Measurements from ENCODE around the gene MNAT1.
"Not testable (repeated sequence)": the region's sequence is repeated elsewhere in the genome, so short reads cannot be mapped to it uniquely, and the experiment has no call there.

Gene MNAT1

DNA sequence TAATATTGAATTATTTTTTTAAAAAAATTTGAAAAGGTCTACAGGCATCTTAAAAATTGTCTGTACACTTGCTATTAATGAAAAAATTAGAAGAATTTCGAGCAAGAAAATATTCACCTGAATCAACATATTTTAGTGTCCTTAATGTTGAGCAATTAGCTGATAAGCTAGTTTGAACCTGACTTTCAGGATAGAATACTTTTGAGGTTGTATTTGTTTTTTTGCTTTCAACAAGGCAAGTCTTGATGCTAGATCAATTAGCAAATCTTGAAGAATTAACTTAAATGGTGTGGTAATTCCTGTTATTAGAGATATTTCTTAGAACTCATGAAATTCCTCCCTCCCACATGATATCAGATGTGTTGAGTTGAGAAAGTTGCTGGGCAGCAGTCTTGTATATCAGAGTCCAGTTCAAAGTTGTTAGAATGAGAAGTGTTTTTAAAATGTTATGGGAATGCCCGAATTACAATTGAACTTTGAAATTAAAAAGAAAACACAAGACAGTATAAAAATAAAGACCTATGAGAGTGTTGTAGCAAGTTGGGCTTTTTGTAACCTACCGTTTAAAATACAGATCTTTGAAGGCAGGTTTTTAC lies 127.1 kb downstream of the MNAT1 start:
- Histone ChIP-seq H3K9ac (ENCODE audit: low read depth, low read length) (no peak overlapping the region), H3K9me3 (ENCODE audit: insufficient read depth, low read depth, low read length) (no peaks in the 10 kb centered on the region), H3K36me3 (ENCODE audit: insufficient read depth, low read depth, low read length) (no peaks in the 10 kb centered on the region), H3K27ac (ENCODE audit: low read length) (no peak overlapping the region), H3K27me3 (ENCODE audit: insufficient read depth, low read length) (no peaks in the 10 kb centered on the region), H3K4me3 (ENCODE audit: low read length) (no peak overlapping the region), H3K4me1 (ENCODE audit: insufficient read depth, low read length) (no peaks in the 10 kb centered on the region)

DNA sequence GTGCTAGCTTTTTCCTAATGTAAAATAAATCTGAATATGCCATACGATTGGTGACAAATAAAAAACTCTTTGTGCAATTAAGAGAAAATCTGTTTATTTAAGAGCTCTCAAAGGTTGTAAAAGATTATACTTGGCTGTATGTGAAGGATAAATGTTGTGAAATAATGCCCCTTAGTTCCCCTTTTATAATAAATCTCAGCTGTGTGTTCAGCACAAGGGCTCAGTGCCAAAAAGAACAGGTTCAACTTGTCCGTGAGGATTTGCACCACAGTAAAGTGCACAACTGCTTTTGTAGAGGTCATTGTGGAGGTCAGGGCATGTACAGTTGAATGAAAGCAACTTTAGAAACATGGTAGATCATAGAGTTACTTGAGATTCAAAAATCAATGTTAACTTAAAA lies 127.7 kb downstream of the MNAT1 start:
- Histone ChIP-seq H3K9ac (ENCODE audit: low read depth, low read length) (no peak overlapping the region), H3K9me3 (ENCODE audit: insufficient read depth, low read depth, low read length) (no peaks in the 10 kb centered on the region), H3K27ac (ENCODE audit: low read length) (no peak overlapping the region), H3K36me3 (ENCODE audit: insufficient read depth, low read depth, low read length) (no peaks in the 10 kb centered on the region), H3K4me3 (ENCODE audit: low read length) (no peak overlapping the region), H3K4me1 (ENCODE audit: insufficient read depth, low read length) (no peaks in the 10 kb centered on the region), H3K27me3 (ENCODE audit: insufficient read depth, low read length) (no peaks in the 10 kb centered on the region)

DNA sequence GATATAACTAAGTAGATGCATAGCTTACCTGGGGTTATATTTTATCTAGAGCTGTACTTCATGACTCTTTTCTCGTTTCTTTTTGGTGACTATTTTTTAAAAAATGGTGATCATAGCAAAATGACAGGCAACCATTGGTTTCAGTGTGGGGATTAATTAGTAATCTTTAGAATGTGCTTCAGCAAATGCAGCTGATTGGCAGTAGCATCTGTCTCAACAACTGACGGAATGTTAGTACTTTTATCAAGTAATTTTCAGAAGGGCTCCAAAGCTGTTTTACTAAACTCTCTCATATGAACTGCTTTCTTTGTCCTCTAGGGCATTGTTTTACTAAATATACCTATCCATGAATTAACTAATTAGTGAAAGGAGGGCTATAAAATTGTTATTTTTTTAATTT lies 128.7 kb downstream of the MNAT1 start:
- Histone ChIP-seq H3K27me3 (ENCODE audit: insufficient read depth, low read length) (no peaks in the 10 kb centered on the region), H3K4me1 (ENCODE audit: insufficient read depth, low read length) (no peaks in the 10 kb centered on the region), H3K9ac (ENCODE audit: low read depth, low read length) (no peak overlapping the region), H3K36me3 (ENCODE audit: insufficient read depth, low read depth, low read length) (no peaks in the 10 kb centered on the region), H3K9me3 (ENCODE audit: insufficient read depth, low read depth, low read length) (no peaks in the 10 kb centered on the region), H3K4me3 (ENCODE audit: low read length) (no peak overlapping the region), H3K27ac (ENCODE audit: low read length) (no peak overlapping the region)

DNA sequence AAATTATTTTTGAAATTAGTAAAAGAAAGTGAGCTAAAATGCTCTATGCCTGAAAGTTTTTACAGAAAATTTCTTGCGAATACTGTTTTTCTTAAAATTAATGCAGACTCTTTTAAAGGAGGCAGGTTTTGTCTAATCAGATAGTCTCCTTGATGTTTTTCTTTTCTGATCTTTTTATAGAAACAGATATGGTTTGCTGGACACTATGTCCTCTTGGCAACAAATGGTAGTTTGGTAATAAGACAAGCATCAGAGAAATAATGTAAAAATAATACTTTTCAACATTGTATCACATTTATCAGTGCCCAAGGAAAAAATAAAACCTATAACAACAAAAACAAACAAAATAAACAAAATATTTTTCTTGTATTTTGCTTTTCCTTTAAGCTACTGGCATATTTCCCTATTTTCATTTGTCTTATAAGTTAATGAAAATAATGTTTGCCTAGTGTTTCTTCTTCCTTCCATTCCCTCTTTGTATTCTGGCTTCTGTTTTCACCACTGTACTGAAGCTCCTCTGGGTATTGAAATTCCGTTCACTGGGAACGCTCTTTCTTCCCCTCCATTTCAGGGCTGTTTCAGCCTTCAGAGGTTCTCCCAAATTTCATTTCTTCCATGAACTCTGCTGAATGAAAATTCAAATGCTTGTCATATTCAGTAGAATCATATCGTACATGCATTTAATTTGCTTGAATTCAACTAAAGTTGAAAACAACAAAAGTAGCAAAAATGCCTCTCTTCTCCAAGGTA lies 131.0 kb downstream of the MNAT1 start:
- Histone ChIP-seq H3K9me3 (ENCODE audit: insufficient read depth, low read depth, low read length) (no peaks in the 10 kb centered on the region), H3K27me3 (ENCODE audit: insufficient read depth, low read length) (no peaks in the 10 kb centered on the region), H3K27ac (ENCODE audit: low read length) (no peak overlapping the region), H3K9ac (ENCODE audit: low read depth, low read length) (no peak overlapping the region), H3K4me1 (ENCODE audit: insufficient read depth, low read length) (no peaks in the 10 kb centered on the region), H3K4me3 (ENCODE audit: low read length) (no peak overlapping the region), H3K36me3 (ENCODE audit: insufficient read depth, low read depth, low read length) (no peaks in the 10 kb centered on the region)

DNA sequence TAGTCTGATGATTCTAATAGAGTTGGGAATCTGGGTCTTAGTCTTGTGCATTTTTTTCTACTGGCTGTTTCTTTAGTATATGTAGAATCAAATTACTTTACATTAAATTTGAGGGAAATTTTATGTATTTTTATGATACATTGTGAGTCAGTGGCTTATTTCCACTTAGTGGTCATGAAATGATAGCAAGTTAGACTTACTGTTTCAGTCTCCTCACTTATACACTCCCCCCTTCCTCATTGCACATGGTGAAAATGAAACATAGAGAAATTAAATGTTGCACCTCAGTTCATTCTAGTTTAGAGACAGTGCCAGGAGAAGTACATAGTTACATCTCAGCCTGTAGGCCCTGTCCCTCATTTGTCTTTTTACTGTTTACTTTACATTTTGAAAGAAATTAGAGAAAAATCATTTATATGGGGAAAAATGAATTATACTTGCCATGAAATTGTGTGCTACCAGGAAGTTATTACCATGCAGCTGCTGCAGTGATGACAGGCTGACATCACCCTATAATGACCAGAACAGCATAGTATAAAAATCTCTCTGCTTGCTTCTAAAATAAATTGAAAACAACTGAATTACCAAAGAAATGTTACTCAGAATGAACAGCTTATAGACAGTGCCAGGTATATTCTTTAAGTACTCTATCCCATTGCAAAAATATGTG lies 133.1 kb downstream of the MNAT1 start:
- no peaks in the 10 kb centered on the region for H3K9me3 ChIP-seq (ENCODE audit: insufficient read depth, low read depth, low read length)
- H3K4me1 ChIP-seq (ENCODE audit: insufficient read depth, low read length): no peaks in the 10 kb centered on the region
- H3K9ac ChIP-seq (ENCODE audit: low read depth, low read length): no peak overlapping the region
- no peak overlapping the region for H3K4me3 ChIP-seq (ENCODE audit: low read length)
- no peaks in the 10 kb centered on the region for H3K36me3 ChIP-seq (ENCODE audit: insufficient read depth, low read depth, low read length)
- no peak overlapping the region for H3K27ac ChIP-seq (ENCODE audit: low read length)
- H3K27me3 ChIP-seq (ENCODE audit: insufficient read depth, low read length): no peaks in the 10 kb centered on the region

DNA sequence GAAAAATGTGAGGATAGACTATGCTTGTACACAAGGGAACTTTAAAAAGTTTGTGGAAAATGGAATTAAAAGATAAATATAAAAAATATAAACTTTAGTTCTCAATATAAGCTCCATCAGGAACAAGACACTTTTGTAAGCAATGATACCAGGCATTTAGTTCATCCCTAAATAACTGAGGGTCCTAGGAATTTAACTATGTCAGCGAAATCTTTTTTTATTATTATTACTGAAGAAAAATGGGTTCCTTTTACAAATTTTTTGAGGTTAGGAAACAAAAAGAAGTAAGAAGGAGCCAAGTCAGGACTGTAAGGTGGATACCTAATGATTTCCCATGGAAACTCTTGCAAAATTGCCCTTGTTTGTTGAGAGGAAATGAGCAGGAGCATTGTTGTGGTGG lies 143.6 kb downstream of the MNAT1 start:
- no peak overlapping the region for H3K9ac ChIP-seq (ENCODE audit: low read depth, low read length)
- no peak overlapping the region for H3K27ac ChIP-seq (ENCODE audit: low read length)
- H3K36me3 ChIP-seq (ENCODE audit: insufficient read depth, low read depth, low read length): peaks cover 3% of the 10 kb centered on the region; the same call in 1 of the 2 replicates
- no peak overlapping the region for H3K4me3 ChIP-seq (ENCODE audit: low read length)
- no peaks in the 10 kb centered on the region for H3K4me1 ChIP-seq (ENCODE audit: insufficient read depth, low read length)
- H3K9me3 ChIP-seq (ENCODE audit: insufficient read depth, low read depth, low read length): no peaks in the 10 kb centered on the region
- no peaks in the 10 kb centered on the region for H3K27me3 ChIP-seq (ENCODE audit: insufficient read depth, low read length)

DNA sequence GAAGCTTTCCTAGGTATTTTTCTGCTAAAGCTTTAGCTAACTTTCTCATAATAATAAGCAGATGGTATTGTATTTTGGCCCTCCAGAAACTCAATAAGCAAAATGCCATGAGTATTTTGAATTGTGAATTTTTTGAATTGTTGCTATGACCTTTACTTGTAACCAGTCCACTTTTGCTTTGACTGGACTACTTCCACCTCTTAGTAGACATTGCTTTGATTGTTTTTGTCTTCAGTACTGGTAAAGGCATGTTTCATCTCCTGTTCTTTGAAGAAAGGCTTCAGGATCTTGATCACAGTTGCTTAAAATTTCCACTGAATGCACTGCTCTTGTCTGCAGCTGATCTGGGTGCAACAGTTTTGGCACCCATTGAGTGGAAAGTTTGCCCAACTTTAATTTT lies 144.0 kb downstream of the MNAT1 start:
- no peak overlapping the region for H3K27ac ChIP-seq (ENCODE audit: low read length)
- H3K9ac ChIP-seq (ENCODE audit: low read depth, low read length): no peak overlapping the region
- no peak overlapping the region for H3K4me3 ChIP-seq (ENCODE audit: low read length)
- no peaks in the 10 kb centered on the region for H3K27me3 ChIP-seq (ENCODE audit: insufficient read depth, low read length)
- H3K9me3 ChIP-seq (ENCODE audit: insufficient read depth, low read depth, low read length): no peaks in the 10 kb centered on the region
- H3K4me1 ChIP-seq (ENCODE audit: insufficient read depth, low read length): no peaks in the 10 kb centered on the region
- H3K36me3 ChIP-seq (ENCODE audit: insufficient read depth, low read depth, low read length): peaks cover 3% of the 10 kb centered on the region; the same call in 1 of the 2 replicates

DNA sequence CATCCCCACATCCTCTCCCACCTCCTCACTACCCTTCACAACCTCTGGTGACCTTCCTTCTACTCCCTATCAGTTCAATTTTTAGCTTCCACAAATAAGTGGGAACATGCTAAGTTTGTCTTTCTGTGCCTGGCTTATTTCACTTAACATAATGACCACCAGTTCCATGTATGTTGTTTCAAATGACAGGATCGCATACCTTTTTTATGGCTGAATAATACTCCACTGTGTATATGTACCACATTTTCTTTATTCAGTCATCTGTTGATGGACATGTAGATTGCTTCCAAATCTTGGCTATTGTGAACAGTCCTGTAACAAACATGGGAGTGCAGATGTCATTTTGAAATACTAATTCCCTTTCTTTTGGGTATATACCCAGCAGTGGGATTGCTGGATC lies 147.7 kb downstream of the MNAT1 start:
- H3K4me1 ChIP-seq (ENCODE audit: insufficient read depth, low read length): no peaks in the 10 kb centered on the region
- H3K27ac ChIP-seq (ENCODE audit: low read length): no peak overlapping the region
- H3K9me3 ChIP-seq (ENCODE audit: insufficient read depth, low read depth, low read length): no peaks in the 10 kb centered on the region
- no peaks in the 10 kb centered on the region for H3K27me3 ChIP-seq (ENCODE audit: insufficient read depth, low read length)
- peaks cover 3% of the 10 kb centered on the region; the same call in 1 of the 2 replicates for H3K36me3 ChIP-seq (ENCODE audit: insufficient read depth, low read depth, low read length)
- H3K4me3 ChIP-seq (ENCODE audit: low read length): no peak overlapping the region
- H3K9ac ChIP-seq (ENCODE audit: low read depth, low read length): no peak overlapping the region

DNA sequence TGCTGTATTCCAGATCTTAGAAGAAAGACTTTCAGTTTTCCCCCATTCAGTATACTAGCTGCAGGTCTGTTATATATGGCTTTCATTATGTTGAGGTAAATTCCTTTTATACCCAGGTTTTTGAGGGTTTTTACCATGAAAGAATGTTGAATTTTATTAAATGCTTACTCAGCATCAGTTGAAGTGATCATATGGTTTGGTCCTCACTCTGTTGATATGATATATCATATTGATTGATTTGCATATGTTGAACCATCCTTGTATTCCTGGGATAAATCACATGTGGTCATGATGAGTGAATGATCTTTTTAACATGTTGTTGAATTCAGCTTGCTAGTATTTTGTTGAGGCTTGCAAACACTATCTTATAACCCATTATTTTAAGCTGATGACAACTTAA lies 149.6 kb downstream of the MNAT1 start:
- Histone ChIP-seq H3K27me3 (ENCODE audit: insufficient read depth, low read length) (no peaks in the 10 kb centered on the region), H3K27ac (ENCODE audit: low read length) (no peak overlapping the region), H3K36me3 (ENCODE audit: insufficient read depth, low read depth, low read length) (peaks cover 3% of the 10 kb centered on the region; the same call in 1 of the 2 replicates), H3K9me3 (ENCODE audit: insufficient read depth, low read depth, low read length) (no peaks in the 10 kb centered on the region), H3K9ac (ENCODE audit: low read depth, low read length) (no peak overlapping the region), H3K4me3 (ENCODE audit: low read length) (no peak overlapping the region), H3K4me1 (ENCODE audit: insufficient read depth, low read length) (no peaks in the 10 kb centered on the region)

DNA sequence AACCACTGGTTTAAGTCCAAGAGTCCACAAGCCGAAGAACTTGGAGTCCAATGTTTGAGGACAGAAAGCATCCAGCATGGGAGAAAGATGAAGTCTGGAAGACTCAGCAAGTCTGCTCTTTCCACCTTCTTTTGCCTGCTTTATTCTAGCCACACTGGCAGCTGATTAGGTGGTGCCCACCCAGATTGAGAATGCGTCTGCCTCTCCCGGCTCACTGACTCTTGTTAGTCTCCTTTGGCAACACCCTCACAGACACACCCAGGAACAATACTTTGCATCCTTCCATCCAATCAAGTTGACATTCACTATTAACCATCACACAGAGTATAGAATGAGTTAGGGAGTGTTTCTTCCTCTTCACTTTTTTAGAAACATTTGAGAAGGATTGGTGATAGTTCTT lies 156.1 kb downstream of the MNAT1 start:
- H3K27me3 ChIP-seq (ENCODE audit: insufficient read depth, low read length); H3K27ac ChIP-seq (ENCODE audit: low read length); H3K9ac ChIP-seq (ENCODE audit: low read depth, low read length); H3K9me3 ChIP-seq (ENCODE audit: insufficient read depth, low read depth, low read length); H3K4me3 ChIP-seq (ENCODE audit: low read length); H3K4me1 ChIP-seq (ENCODE audit: insufficient read depth, low read length); H3K36me3 ChIP-seq (ENCODE audit: insufficient read depth, low read depth, low read length): not testable (repeated sequence)

DNA sequence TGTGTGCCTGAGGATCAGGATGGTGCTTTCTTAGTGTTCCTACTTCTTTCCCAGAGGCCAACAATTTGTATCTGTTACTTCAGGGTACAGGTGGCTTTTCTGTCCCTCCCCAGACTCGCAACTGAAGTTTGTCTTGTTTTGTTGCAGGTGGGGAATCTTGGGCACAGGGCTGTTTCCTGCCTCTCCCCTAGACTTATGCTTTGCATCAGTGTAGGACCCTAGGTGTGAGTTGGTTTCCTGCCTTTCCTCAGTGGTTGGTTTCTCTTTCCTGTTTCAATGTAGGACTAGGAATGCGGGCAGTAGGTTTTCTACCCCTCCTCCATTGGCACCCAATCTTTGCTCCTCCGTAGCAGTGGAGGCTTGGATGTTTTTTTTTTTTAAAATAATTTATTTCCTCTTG lies 159.3 kb downstream of the MNAT1 start:
- Histone ChIP-seq H3K27ac (ENCODE audit: low read length) (no peak overlapping the region), H3K4me1 (ENCODE audit: insufficient read depth, low read length) (peaks cover 4% of the 10 kb centered on the region; the same call in 1 of the 2 replicates), H3K4me3 (ENCODE audit: low read length) (no peak overlapping the region), H3K36me3 (ENCODE audit: insufficient read depth, low read depth, low read length) (no peaks in the 10 kb centered on the region), H3K9ac (ENCODE audit: low read depth, low read length) (no peak overlapping the region), H3K9me3 (ENCODE audit: insufficient read depth, low read depth, low read length) (no peaks in the 10 kb centered on the region), H3K27me3 (ENCODE audit: insufficient read depth, low read length) (no peaks in the 10 kb centered on the region)

DNA sequence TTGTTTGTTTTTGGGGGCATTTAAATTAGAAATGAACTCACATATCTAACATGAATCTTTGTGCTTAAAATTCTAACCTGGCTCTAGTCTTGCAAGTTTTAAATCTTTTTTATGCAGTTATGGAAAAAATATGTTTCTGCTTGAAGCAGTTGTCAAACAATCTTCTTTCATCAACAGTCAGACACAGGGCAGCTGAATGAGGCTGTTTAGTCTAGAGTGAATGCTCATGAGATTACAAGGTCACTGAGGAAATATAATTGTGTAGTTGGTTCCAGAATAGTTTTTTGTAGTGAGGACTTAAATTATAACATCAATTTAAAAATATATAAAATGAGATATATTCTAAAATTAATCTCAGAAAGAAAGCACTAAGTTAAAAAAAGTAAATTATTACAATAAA lies 169.8 kb downstream of the MNAT1 start:
- H3K9ac ChIP-seq (ENCODE audit: low read depth, low read length): no peak overlapping the region
- no peak overlapping the region for H3K4me3 ChIP-seq (ENCODE audit: low read length)
- H3K27me3 ChIP-seq (ENCODE audit: insufficient read depth, low read length): no peaks in the 10 kb centered on the region
- H3K4me1 ChIP-seq (ENCODE audit: insufficient read depth, low read length): no peaks in the 10 kb centered on the region
- no peak overlapping the region for H3K27ac ChIP-seq (ENCODE audit: low read length)
- H3K36me3 ChIP-seq (ENCODE audit: insufficient read depth, low read depth, low read length): no peaks in the 10 kb centered on the region
- no peaks in the 10 kb centered on the region for H3K9me3 ChIP-seq (ENCODE audit: insufficient read depth, low read depth, low read length)

Data from iPS-20b (cell line).